SH-SY5Y (cell line): ENCODE results near the gene DNAH10.

Experiments
- GATA2 ChIP-seq: IDR thresholded peaks from 2 replicates; pipeline ENCODE4 v1.6.1; 2011; ENCODE audit warnings: mild to moderate bottlenecking, low read depth, low read length
- GATA3 ChIP-seq: IDR thresholded peaks from 2 replicates; pipeline ENCODE4 v1.6.1; 2011; ENCODE audit warnings: low read depth, mild to moderate bottlenecking, low read length, moderate library complexity

DNAH10 gene

DNA sequence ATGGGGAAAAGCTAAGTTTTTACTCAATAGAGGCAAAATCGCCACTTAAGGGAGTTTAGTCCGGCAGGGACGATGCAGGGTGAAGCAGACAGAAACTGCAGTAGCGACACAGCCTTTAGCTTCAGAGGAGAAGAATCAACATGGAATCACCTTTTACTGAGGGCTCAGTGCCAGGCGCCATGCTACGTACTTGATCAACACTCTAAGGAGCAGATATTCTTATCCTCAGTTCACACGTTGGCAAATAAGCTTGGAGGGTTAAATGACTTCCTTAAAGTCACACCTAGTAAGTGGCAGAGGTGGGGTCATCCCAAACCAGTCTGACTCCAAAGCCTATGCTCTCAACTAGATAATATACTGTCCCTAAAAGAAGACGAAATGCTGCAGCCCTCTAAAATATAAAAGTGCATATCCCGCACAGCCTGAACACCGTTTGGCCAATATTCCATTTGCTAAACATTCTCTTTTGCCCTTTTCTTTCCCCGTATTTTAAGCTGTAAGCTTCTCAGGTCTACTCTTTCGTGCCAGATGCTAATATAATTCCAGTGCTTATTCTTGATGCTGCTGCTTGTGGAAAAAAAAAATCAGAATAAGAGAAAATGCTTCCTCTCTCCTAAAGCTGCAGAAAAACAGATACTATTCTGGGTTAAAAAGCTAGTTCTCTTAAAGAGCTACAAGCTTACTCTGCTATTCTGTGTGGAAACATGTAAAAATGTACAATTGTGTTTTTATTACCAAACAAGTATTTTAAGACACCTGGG, 199.7 kb downstream of the DNAH10 start:
- 0 out of 2 replicates have a peak, but pooled peaks have one; percentile 2 for TF ChIP-seq GATA3
- no peak for TF ChIP-seq GATA2

DNA sequence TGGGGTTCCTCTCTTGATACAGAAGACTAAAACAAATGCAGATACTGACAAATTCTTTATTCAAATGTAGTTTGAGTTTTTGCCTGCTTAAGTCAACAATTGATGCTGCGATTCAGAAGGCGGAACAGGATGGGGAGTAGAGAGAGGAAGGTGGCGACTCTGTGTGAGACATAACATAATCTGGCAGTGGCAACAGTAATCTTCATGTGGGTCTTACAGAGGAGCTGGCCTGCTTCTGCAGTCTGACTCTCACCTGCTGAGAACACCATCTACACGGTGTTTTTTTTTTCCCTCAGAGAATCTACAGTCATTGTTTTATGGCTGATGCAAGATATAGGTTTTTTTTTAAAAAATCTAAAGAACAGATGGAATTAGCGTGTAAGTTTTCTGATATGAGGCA, 200.4 kb downstream of the DNAH10 start:
- TF ChIP-seq GATA3 (no peak), GATA2 (no peak)

DNA sequence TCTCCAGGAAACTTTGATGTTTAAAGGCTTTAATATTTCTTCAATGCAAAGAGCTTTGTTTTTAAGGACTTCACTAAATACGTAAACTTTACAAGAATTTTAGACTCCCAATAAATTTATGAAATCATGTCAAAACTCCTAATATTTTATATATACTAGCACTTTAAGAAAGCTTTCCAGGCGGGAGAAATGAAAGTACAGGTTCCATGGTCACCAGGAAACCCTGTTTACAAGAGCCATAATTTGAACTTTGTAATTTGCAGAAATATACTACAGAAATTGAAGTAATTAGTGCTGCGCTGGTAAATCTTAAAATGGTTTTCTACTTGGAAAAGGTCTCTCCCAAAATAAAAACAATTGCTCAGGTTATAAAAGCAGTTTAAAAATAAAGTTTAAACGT, 201.7 kb downstream of the DNAH10 start:
- no peak for TF ChIP-seq GATA2
- TF ChIP-seq GATA3 = no peak

DNA sequence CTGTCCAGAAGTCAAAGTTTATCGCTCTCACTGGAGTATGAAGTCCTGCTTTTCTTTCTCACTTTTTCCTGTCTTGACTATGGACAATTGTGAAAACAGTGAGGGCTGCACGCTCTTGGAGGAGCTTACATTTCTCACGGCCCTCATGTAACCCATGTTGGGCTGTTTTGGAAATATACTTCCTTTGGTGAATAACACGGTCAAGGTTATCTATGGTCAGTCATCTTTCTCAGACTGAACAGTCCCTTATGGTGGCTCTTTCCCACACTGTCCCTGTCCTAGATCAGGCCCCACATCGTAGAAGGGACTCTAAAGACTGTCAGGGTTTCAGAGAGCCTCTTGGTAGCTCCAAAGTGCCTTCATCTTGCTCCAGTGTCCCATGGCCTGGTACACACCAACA, 203.3 kb downstream of the DNAH10 start:
- no peak for TF ChIP-seq GATA2
- TF ChIP-seq GATA3 = no peak

DNA sequence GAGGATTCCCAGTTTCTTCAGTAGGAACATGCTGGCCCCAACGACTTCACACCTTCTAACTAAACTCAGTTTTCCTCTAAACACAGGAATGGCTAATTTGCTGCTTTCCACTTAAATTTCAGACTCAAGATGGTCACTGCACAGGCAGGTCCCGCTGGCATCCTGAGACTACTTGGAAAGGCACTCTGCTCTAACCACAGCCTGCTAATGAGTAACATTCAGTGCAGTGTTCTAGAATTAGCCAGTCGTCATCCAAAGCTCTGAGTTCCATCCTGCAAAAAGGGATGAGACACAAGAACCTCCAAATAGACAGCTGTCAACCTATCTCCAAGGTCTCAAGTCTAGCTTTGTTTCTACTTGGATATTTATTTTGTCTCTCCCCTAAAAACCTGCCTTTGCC, 204.5 kb downstream of the DNAH10 start:
- TF ChIP-seq GATA2 (no peak), GATA3 (no peak)

DNA sequence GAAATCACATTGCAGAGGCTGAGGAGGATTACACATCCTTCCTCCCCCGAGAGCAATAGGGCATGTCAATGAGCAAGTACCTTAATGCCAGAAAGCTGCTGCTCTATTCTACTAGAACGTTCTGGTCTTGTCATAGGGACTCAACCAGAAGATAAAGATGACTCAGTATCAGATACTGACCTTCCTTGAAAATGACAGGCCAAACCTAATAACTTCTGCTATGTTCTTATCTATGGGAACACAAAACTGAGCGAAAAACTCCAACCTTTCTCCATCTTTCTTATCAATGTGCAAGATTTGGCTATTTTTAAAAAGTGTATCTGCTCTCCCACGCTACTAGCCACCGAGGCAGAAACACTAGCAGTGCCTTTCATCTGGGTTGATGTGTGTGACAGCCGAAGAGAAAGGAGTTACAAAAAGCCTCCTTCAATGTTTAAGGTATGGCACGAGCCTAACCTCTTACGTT, 205.1 kb downstream of the DNAH10 start:
- TF ChIP-seq GATA2 (no peak), GATA3 (no peak)

DNA sequence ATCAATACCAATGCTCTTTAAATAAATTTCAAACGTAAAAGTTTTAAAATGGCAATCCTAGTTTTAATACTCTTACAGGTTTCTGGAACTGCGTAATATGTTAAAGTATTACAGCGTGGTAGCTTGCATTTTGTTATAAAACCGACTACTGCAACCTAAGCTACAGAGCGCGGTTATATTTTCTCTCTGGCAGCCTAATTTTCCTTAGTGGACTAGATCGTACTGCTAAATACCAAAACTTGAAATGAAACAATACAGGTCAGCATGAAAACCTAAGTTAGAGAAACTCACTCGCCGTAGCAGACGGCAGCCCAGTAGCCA, 209.3 kb downstream of the DNAH10 start:
- TF ChIP-seq GATA3 = no peak
- TF ChIP-seq GATA2 = no peak

DNA sequence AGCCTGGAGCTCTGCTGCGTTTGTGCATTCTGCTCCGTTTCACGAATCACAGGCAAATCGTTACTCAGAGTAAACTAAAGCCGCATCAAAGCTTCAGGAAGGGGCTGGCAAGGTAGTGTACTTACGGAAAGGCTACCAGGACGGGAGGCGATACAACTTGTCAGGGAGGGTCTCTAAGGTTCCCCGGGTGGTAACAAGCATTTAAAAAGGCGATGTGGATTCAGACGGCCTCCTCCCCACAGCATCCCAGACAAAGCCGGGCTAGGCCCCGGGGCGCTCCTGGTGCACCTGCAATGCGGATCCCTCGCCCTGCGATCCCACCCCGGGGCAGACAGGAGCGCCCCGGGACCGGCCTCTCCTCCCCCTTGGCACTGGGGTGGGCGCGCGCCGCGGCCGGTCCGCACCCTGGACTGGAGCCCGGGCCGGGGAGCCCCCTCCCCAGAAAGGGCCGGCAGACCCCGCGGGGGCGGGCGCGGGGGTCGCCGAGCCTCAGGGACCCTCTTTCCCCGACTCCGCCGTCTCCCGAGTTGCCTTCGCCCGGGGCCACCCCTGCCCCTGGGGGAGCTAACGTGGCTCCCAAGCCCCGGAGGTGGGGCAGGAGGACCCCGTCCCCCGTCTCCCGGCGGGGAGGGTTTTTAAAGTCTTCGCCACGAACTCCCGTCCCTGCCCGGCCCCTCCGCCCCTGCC, 209.8 kb downstream of the DNAH10 start:
- TF ChIP-seq GATA2 (no peak), GATA3 (no peak)

DNA sequence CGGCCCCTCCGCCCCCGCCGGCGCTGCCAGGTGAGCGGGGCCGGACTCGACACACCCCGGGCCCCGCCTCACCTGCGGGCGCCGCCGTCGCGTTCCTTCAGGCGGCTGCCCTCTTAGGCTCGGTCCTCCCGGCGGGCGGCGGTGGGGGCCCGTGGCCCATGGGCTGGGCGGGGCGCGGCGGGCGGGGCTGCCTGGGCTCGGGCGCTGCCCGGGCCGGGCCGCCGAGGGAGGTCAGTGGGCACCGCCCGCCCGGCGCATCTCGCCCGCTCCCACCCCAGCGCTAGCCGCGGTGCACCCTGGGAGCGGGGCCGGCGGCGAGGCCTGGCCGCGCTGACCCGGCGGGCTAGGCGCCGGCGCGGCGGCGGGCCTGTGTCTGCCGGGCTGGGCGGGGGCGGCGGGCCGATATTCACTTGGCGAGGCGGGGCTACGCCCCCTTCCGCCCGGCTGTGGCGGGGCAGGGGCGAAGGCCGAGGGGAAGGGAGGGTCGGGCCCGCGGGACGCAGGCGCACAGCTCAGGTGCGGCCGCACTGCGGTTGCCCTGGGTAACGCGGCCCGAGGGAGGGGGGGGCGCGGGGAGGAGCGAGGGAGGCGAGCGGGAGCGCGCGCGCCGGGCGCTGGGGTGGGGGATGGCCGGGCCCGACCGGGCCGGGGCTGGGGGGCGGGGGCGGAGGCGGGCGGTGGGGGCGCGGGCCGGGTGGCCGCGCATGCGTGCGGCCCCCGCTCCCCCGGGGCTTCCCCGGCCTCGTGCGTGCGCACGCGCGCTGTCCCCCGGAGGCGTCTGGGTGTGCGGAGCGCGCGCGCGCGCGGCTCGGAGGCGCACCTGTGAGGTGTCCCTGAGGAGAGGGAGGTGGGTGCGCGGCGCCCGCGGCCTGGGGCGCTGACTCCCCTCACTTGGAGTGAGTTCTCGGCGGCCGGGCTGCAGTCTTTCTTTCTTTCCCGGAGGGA, 210.6 kb downstream of the DNAH10 start, which contains the start of the genes CCDC92 and ZNF664:
CCDC92 (minus strand) TSS at position 375 of the 945 bp plus-strand sequence. CDS start 28,526 bp downstream, outside the sequence.
ZNF664 (plus strand) TSS at position 759 of the 945 bp plus-strand sequence. CDS start 38,930 bp downstream, outside the sequence.
- TF ChIP-seq GATA2 (no peak), GATA3 (no peak)

DNA sequence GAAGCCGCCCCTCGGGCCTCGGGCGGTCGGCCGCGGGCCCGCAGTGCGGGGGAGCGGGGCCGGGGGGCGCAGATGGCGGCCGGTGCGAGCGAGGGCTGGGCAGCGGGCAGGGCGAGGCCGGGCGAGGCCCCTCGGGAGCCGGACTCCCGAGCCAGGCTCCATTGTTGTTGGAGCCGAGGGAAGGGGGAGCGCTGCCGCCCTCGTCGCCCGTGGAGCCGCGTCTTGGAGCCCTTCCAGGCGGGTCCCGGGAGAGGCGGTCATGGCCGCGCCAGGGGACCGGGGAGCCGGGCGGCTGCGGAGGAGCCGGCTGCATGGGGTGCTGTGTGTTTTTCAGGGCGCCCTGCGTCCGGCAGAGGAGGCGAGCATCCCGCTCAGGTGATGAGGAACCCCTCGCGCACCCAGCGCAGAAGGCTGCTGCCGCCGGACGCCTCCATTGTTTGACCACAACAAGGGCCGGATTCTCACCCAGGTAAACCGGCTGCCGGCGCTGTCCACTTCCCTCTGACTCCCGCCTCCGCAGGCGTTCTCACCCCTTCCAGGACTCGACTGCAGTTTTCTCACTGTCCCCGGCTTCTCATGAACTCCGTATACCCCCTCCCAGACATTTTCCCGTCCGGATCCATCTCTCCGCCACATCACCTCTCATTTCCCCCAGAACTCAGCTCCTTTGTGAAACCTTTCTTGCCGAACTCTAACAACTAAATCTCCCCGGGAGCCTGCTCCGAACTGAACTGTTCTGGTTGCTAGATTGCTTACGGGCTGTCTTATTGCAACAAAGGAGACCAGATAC, 211.6 kb downstream of the DNAH10 start:
- TF ChIP-seq GATA3 = no peak
- TF ChIP-seq GATA2 = no peak

DNA sequence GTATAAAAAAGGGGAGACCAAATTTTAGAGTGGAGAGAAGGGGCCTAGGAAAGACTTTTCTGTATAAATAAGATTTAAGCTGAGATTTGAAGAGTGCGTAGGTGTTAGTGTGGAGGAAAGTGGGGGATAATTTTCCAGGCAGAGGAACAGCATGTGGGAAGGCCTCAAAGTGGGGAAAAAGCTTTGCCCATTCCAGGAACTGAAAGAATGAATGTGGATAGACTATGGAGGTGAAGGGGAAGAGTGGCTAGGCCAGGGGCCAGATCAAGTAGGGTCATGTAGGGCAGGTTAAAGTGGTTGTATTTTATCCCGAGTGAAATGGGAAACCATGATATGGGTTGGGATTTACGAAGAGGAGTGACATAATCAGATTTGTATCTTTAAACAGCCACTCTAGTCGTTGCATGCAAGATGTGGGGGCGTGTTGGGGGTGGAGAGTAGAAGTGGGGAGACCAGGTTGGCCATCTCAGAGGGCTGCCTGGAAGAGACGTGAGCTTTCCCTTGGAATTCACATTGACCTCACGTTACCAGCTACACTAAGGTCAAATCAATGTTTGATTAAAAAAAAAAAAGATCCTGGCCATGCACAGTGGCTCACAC, 214.2 kb downstream of the DNAH10 start:
- TF ChIP-seq GATA3 = no peak
- TF ChIP-seq GATA2 = no peak

DNA sequence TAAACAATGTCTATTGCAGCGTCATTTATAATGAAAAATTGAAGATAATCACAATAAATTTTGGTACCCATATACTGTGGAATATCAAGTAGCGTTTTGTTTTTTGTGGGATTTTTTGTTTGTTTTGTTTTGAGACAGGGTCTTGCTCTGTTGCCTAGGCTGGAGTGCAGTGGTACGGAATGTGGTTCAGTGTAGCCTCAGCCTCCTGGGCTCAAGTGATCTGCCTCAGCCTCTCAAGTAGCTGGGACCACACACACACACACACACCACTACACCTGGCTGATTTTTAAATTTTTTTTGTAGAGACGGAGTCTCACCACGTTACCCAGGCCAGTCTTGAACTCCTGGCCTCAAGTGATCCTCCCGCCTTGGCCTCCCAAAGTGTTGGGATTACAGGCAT, 217.5 kb downstream of the DNAH10 start:
- TF ChIP-seq GATA3 = no peak
- TF ChIP-seq GATA2 = no peak

DNA sequence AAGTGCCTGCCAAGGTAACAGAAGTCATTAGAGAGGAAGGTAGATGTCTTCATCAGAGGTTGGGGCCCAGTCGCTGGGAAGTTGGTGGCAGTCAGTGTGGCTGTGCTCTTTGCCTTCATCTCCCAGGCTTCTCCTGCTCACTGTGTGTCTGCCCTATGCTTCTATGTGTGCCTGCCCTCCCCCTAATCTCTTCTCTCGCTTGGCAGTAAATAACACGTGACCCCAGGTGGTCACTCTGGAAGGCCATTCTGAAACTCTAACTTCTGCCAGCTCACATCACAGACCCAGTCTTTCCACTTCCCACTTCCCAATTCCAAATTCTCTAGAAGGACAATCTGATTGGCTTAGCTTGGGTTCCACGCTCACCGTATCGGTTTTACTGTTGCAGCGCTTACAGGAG, 220.2 kb downstream of the DNAH10 start:
- TF ChIP-seq GATA3 = no peak
- no peak for TF ChIP-seq GATA2

DNA sequence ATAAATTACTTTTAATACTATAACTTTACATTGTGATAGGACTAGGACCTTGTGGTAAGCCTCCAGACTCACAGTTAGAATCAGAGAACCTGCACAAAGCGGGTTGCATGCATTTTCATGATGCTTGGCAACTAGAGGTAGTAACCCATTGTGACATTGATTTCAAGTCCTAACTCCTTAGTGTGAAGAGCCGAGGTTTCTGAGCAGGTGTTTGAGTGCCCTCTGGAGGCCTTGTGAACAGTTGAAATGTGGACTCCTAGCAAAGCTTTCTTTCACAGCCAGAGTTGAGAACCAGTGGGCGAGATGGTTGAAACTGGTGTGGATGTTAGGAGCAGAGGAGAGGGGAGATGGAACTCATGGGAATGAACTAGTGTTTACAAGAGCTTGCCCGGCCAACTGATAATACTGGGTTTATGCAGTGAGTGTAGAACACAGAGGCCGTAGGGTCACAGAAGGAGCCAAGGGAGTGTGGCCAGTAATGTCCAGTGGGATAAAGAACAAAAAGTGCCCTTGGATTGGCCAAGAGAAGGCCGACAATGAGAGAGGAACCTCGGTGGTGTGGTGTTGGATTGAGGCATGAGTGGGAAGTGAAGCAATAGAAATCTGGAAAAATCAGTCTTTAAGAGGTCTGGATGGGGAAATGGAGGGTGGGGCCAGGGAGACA, 221.9 kb downstream of the DNAH10 start:
- no peak for TF ChIP-seq GATA2
- TF ChIP-seq GATA3 = no peak
